IgD-negative memory B cell (primary cell): ENCODE data around the gene SMIM1. TPM values are rescaled to one million over a fixed set of nuclear protein-coding genes. Genes with fewer than 3 reads are reported as not detected.

ENCODE experiments used
- H3K27ac Mint-ChIP-seq, 3 donors: one replicate each; pipeline ENCODE4 v1.8.0; 2020 to 2022; ENCODE audit warnings: mild to moderate bottlenecking in 3 of 3, mixed read lengths in 3 of 3, moderate library complexity in 1 of 3
- H3K27me3 Mint-ChIP-seq: one replicate; pipeline ENCODE4 v1.8.0; 2021; ENCODE audit warnings: mixed read lengths
- H3K36me3 Mint-ChIP-seq: one replicate; pipeline ENCODE4 v1.8.0; 2020; ENCODE audit warnings: mild to moderate bottlenecking, mixed read lengths
- H3K4me1 Mint-ChIP-seq, 3 donors: one replicate each; pipeline ENCODE4 v1.8.0; 2020 to 2022; ENCODE audit warnings: mixed read lengths in 3 of 3, mild to moderate bottlenecking in 1 of 3
- H3K4me3 Mint-ChIP-seq, 4 donors: one replicate each; pipeline ENCODE4 v1.8.0; 2020 to 2022; ENCODE audit warnings: mild to moderate bottlenecking in 4 of 4, mixed read lengths in 4 of 4, moderate library complexity in 3 of 4
- H3K9me3 Mint-ChIP-seq, 3 donors: one replicate each; pipeline ENCODE4 v1.8.0; 2020 to 2021; ENCODE audit warnings: mixed read lengths in 3 of 3, mild to moderate bottlenecking in 1 of 3
- polyA plus RNA-seq: library from polyadenylated mRNA; unstranded; fragments of 300-500 nt; fragmentation: Illumina TruSeq; gene quantifications from one replicate; pipeline ENCODE4 v1.2.3, GENCODE V29; 2021

The SMIM1 gene
- polyA plus RNA-seq, 1 donor from 2014 or later: not detected

- Mint-ChIP-seq H3K27me3 (no peaks in the 10 kb centered on the region), H3K36me3 (no peaks in the 10 kb centered on the region), H3K9me3 (no peaks in the 10 kb centered on the region), H3K4me1 (peaks cover 5% of the 10 kb centered on the region in 3 donors), H3K4me3 (peak overlapping the region; percentile 56 to 80 (median 68)), H3K27ac (peak overlapping the region in 2 of 3 donors; percentile 47 to 73)
Measured at GRCh38 chr1:3775490-3776230, 3.1 kb downstream of the SMIM1 start.

DNA sequence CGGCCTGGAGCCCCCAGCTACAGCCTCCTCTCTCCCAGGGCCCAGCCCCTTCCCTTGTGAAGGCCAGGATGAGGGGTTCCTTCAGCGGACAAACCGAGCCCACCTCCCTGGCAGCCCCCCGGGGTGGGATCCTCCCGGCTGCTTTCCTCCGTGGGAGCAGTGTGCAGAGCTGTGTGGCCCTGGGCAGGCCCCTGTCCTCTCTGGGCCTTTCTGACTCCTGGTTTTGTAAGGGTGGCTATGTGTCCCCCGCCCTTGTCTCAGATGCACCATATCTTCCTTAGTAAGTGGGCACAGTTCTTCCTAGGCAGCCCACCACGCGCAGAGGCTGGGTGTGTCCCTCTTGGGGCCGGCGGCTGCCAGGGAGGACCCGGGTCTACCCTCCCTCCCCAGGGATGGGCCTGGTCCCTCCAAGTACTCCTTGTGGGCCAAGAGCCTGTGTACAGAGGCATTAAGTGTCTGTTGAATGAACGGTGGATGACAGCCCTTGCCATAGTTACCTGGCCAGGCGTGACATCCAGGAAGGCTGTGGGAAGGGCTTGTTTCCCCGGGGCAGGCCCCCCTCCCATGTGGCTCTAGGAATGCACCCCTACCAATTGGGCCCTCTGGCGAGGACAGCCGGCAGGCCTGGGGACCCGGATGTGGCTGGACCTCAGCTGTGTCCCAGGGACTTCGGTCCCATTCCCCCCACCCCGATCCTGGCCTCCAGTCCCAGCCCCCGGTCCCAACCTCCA lies 3.8 kb downstream of the SMIM1 start:
- Mint-ChIP-seq H3K27ac (no peak overlapping the region), H3K27me3 (no peaks in the 10 kb centered on the region), H3K9me3 (no peaks in the 10 kb centered on the region), H3K4me1 (peaks cover 5% of the 10 kb centered on the region in 3 donors), H3K36me3 (no peaks in the 10 kb centered on the region), H3K4me3 (peak overlapping the region in 2 of 4 donors; percentile 52 to 62)

DNA sequence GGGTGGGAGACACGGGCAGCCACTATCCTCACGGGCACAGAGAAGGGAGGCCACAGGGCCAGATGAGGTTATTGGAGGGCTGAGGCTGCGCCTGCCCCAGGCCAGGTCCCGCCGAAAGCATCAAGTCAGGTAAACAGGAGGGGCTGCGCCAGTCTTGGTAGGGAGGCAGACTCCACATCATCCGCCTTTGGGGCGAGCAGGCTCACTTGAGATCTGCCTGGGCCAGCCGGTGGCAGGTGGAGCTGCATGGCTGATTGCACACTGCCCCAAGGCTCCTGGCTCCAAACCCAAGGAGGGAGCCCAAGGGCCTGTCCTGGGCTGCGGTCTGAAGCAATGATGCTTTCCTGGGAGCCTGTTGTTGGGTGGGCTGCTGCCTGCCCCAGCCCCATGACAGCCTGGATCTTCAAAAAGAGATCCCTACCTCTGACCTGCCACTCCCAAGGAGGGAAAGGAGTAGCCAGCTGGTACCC lies 4.6 kb downstream of the SMIM1 start:
- no peak overlapping the region for H3K27ac Mint-ChIP-seq
- no peaks in the 10 kb centered on the region for H3K36me3 Mint-ChIP-seq

GRCh38 chr1:3777647-3778589 lies 5.4 kb downstream of the SMIM1 start:
- no peaks in the 10 kb centered on the region for H3K27me3 Mint-ChIP-seq
- no peaks in the 10 kb centered on the region for H3K9me3 Mint-ChIP-seq
- peak overlapping the region in 1 of 4 donors; percentile 52 for H3K4me3 Mint-ChIP-seq
- H3K4me1 Mint-ChIP-seq: peaks cover 2 to 5% (median 4%) of the 10 kb centered on the region in 3 donors
- peak overlapping the region in 1 of 3 donors; percentile 16 for H3K27ac Mint-ChIP-seq
- no peaks in the 10 kb centered on the region for H3K36me3 Mint-ChIP-seq

More for the DNA sequence above, 4.6 kb downstream of the SMIM1 start:
- H3K27me3 Mint-ChIP-seq: no peaks in the 10 kb centered on the region
- H3K9me3 Mint-ChIP-seq: no peaks in the 10 kb centered on the region
- peak overlapping the region in 1 of 4 donors; percentile 37 for H3K4me3 Mint-ChIP-seq
- H3K4me1 Mint-ChIP-seq: peaks cover 2 to 5% (median 4%) of the 10 kb centered on the region in 3 donors

GRCh38 chr1:3778590-3779264 lies 6.2 kb downstream of the SMIM1 start:
- H3K9me3 Mint-ChIP-seq: no peaks in the 10 kb centered on the region
- H3K4me1 Mint-ChIP-seq: peaks cover 2 to 5% (median 4%) of the 10 kb centered on the region in 3 donors
- no peaks in the 10 kb centered on the region for H3K27me3 Mint-ChIP-seq
- peaks cover 1% of the 10 kb centered on the region for H3K36me3 Mint-ChIP-seq
- no peak overlapping the region for H3K4me3 Mint-ChIP-seq
- peak overlapping the region in 1 of 3 donors; percentile 16 for H3K27ac Mint-ChIP-seq

GRCh38 chr1:3779265-3779911 lies 6.8 kb downstream of the SMIM1 start:
- Mint-ChIP-seq H3K9me3 (no peaks in the 10 kb centered on the region), H3K36me3 (peaks cover 5% of the 10 kb centered on the region)

DNA sequence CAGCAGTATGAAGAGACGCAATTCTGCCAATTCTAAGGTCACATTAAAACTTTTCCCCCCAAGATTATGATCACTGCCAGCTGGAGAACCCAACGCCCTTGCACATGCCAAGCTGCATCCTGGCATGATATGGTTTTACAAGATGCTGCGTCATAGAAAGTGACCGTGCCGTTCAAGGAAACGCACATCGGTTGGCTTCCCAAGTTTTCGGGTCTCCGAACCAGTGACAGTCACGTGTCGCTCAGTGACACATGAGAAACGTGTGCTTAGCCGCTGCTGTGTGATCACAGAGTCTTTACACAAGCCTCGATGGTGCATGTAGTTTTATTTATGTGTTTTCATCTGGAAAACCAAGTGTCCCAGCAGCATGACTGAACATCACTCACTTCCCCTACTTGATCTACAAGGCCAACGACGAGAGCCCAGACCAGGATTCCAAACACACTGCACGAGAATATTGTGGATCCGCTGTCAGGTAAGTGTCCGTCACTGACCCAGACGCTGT lies 7.4 kb downstream of the SMIM1 start:
- Mint-ChIP-seq H3K27me3 (no peaks in the 10 kb centered on the region), H3K9me3 (no peaks in the 10 kb centered on the region), H3K4me3 (no peak overlapping the region), H3K4me1 (peaks cover 2 to 5% (median 4%) of the 10 kb centered on the region in 3 donors), H3K27ac (peak overlapping the region in 1 of 3 donors; percentile 26), H3K36me3 (peaks cover 5% of the 10 kb centered on the region)

More at GRCh38 chr1:3779265-3779911, 6.8 kb downstream of the SMIM1 start:
- no peak overlapping the region for H3K27ac Mint-ChIP-seq
- H3K27me3 Mint-ChIP-seq: no peaks in the 10 kb centered on the region
- peaks cover 2 to 5% (median 4%) of the 10 kb centered on the region in 3 donors for H3K4me1 Mint-ChIP-seq
- H3K4me3 Mint-ChIP-seq: no peak overlapping the region

DNA sequence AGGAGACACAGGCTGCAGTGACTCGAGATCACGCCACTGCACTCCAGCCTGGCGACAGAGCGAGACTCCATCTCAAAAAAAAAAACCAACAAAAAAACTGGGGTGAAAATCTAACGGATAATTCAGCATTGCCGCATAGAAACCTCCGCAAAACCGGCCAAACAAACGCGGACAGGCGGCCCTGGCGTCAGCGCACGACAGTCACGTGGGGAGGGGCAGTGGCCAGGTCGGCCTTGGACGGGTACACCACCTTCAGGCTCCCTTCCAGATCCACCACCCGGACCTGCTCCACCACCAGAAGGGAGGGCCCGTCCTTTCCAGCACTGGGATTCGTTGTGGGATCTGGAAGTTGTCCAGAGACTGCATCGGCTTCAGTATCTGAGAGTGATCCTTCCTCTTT lies 8.4 kb downstream of the SMIM1 start:
- peaks cover 11% of the 10 kb centered on the region for H3K36me3 Mint-ChIP-seq

DNA sequence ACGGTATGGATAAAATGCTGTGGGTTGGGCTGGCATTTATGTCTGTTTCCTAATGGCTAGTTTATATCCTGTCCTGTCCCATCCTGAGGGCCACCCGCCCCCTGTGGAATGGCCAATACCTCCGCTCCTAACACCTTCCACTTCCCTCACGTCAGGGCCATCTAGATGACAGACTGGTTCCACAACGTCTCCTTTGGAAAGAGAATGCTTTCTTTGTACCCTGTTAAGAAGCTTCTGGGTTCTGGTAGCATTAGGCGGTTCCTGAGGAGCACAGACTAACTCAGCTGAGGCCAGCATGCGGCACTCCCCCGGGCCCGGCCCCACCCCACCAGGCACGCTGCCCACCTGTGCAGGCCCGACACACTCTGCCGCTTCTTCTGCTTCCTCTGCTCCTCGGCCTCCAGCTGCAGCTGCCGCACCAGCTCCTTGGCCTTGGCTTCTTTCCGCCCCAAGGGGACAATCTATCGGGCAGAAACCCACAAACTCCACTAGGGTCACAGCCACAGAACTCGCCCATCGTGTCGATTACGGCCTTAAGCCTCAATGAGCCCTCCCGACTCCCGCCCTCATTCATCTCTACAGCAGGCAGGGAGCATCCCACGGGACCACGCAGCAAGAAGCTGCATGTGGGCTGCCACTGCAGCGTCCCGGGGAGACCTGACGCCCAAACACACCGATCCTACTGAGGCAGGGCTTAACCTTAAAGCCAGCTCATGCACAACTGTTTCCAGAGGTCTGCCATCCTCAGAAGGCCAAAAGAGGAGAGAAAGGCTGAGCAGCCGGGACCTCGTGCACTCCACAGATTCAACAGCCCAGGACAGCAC lies 11.3 kb downstream of the SMIM1 start:
- Mint-ChIP-seq H3K27ac (no peak overlapping the region), H3K36me3 (peaks cover 11% of the 10 kb centered on the region), H3K9me3 (no peaks in the 10 kb centered on the region), H3K4me1 (peaks cover 0 to 7% (median 0%) of the 10 kb centered on the region in 3 donors), H3K27me3 (no peaks in the 10 kb centered on the region), H3K4me3 (no peak overlapping the region)

More for the DNA sequence above, 8.4 kb downstream of the SMIM1 start:
- Mint-ChIP-seq H3K27me3 (no peaks in the 10 kb centered on the region), H3K27ac (peak overlapping the region in 1 of 3 donors; percentile 31), H3K4me1 (peaks cover under 1 to 2% (median under 1%) of the 10 kb centered on the region in 3 donors), H3K9me3 (no peaks in the 10 kb centered on the region), H3K4me3 (no peak overlapping the region)

GRCh38 chr1:3785045-3785444 lies 12.5 kb downstream of the SMIM1 start:
- H3K4me3 Mint-ChIP-seq: no peak overlapping the region
- H3K9me3 Mint-ChIP-seq: no peaks in the 10 kb centered on the region
- H3K27me3 Mint-ChIP-seq: no peaks in the 10 kb centered on the region
- peaks cover 11% of the 10 kb centered on the region for H3K36me3 Mint-ChIP-seq
- H3K27ac Mint-ChIP-seq: no peak overlapping the region
- peaks cover 0 to 7% (median 0%) of the 10 kb centered on the region in 3 donors for H3K4me1 Mint-ChIP-seq

DNA sequence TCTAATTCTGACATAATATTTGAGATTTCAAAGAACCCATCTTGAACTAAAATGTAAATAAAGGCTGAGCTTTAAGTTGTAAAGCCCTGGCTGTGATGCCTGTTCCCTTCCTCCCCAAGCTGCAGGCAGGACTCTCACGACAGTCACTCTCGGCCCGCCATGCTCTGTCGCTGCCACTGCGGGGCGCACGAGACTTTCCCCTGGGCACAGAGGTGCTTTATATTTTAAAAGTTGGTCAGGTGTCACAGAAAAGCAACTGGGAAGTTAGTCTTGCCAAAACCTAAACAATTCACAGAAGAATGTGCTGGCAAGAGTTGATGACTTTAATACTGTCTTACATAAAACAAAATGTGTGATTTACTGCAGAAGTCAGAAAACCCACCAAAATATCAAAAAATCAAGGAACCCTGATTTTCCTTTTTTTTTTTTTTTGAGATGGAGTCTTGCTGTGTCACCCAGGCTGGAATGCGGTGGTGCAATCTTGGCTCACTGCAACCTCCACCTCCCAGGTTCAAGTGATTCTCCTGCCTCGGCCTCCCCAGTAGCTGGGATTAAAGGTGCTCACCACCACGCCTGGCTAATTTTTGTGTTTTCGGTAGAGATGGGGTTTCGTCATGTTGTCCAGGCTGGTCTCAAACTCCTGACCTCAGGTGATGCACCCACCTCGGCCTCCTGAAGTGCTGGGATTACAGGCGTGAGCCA lies 13.1 kb downstream of the SMIM1 start:
- no peak overlapping the region for H3K4me3 Mint-ChIP-seq

More for the DNA sequence above, 13.1 kb downstream of the SMIM1 start:
- Mint-ChIP-seq H3K36me3 (peaks cover 11% of the 10 kb centered on the region), H3K27me3 (no peaks in the 10 kb centered on the region), H3K9me3 (no peaks in the 10 kb centered on the region), H3K4me1 (peaks cover 0 to 7% (median 0%) of the 10 kb centered on the region in 3 donors), H3K27ac (no peak overlapping the region)
